K562 (cell line): ENCODE data around the gene C1orf87. TPM values are rescaled to one million over a fixed set of nuclear protein-coding genes. Genes with fewer than 3 reads are reported as not detected.

Source experiments
- CCNT2 ChIP-seq: IDR thresholded peaks from 2 replicates; pipeline ENCODE4 v1.6.1; 2011; ENCODE audit warnings: borderline replicate concordance, low read depth, mild to moderate bottlenecking, moderate library complexity, mixed read lengths, low read length; ENCODE audit not compliant: insufficient read length; ENCODE audit errors: extremely low read depth
- FOS ChIP-seq: IDR thresholded peaks from 3 replicates; pipeline ENCODE4 v1.6.1; 2011; ENCODE audit not compliant: insufficient read length; ENCODE audit errors: extremely low read depth
- ILF3 ChIP-seq: fragments of 450-650 bp; IDR thresholded peaks from 2 replicates; pipeline ENCODE4 v1.6.1; 2018; ENCODE audit warnings: antibody characterized with exemption, mild to moderate bottlenecking, moderate library complexity, borderline replicate concordance
- SAP30 ChIP-seq: fragments of 200-600 bp; sonication (generic); IDR thresholded peaks from 2 replicates; pipeline ENCODE4 v1.6.1; 2012; ENCODE audit warnings: borderline replicate concordance, low read depth, mild to moderate bottlenecking, moderate library complexity, low read length, control low read depth, inconsistent platforms; ENCODE audit not compliant: insufficient read depth, poor library complexity, severe bottlenecking
- SIX5 ChIP-seq, 2 experiments: IDR thresholded peaks; 2 replicates each; pipeline ENCODE4 v1.6.1; 2011; ENCODE audit warnings: low read length in 2 of 2, borderline replicate concordance in 1 of 2, low read depth in 1 of 2, mild to moderate bottlenecking in 1 of 2, moderate library complexity in 1 of 2; ENCODE audit not compliant: insufficient read depth in 1 of 2
- ZNF79 ChIP-seq: fragments of 250-450 bp; sonication (Bioruptor Pico); IDR thresholded peaks from 2 replicates; pipeline ENCODE4 v1.4.0; 2020; ENCODE audit warnings: low read depth, mild to moderate bottlenecking, moderate library complexity
- polyA plus RNA-seq, 8 experiments: library from polyadenylated mRNA; depleted of rRNA in 4 of 8; stranded (reverse) in 5 of 8; unstranded in 3 of 8; fragments of >200 nt; fragmentation: Nextera tagmentation in 2 of 8; fragmentation: Illumina TruSeq in 1 of 8; extraction: Ambion mirVana in 2 of 8; extraction: Trizol in 1 of 8; gene quantifications; 2 replicates each; pipeline versions ENCODE4 v1.2.1 to v1.2.3, GENCODE V29; 2011 to 2014; ENCODE audit warnings: inconsistent platforms in 1 of 8, missing spikeins in 1 of 8
- total RNA-seq, 7 experiments: library from RNA; depleted of rRNA in 6 of 7; stranded (reverse); fragments of >200 nt in 6 of 7; fragmentation: Illumina TruSeq in 2 of 7; extraction: Trizol in 2 of 7; gene quantifications; 2 replicates each; pipeline versions ENCODE4 v1.2.1 to v1.2.3, GENCODE V29; 2011 to 2021; ENCODE audit warnings: low replicate concordance in 1 of 7
- TF ChIP-seq, protein P1 (sequence below), 2 experiments: fragments of 200-800 bp in 1 of 2; sonication (Bioruptor generic) in 1 of 2; sonication (generic) in 1 of 2; formaldehyde crosslinking in 1 of 2; IDR thresholded peaks in 1 of 2; conservative IDR thresholded peaks in 1 of 2; 2 replicates each; pipeline versions ENCODE4 v1.5.0 to v1.6.1; 2016 to 2020; ENCODE audit warnings: missing compliant biosample characterization in 1 of 2, missing genetic modification characterization in 1 of 2, missing genetic modification reagents in 1 of 2
- TF ChIP-seq, protein P2 (sequence below): fragments of 450-650 bp; formaldehyde crosslinking; IDR thresholded peaks from 2 replicates; pipeline ENCODE4 v1.4.0; 2022; ENCODE audit warnings: missing genetic modification characterization

The C1orf87 gene
- total and polyA plus RNA-seq, 9 of the 15 experiments (the other 6 are each of a cell fraction or from before 2014, with no cell fraction given), result not detected

DNA sequence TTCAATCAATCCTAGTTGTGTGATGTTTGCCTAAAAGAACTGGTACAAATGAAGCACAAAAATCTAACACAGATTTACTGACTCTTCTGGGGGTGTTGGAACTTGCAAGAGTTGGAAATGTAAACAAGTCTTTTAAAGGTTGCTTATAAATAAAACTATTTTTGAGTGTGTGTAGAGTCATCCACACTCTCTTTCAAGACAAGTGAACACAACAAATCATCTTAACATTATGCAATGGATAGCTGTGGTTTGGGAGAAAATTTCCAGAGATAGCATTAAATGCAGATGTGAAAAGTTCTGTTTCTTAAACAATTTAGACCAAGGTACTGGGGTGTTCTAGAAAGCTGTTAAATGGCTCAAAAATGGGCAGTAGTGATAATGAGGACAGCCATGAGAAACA, 28.7 kb downstream of the C1orf87 start (continued):
- TF ChIP-seq, protein P1, sequence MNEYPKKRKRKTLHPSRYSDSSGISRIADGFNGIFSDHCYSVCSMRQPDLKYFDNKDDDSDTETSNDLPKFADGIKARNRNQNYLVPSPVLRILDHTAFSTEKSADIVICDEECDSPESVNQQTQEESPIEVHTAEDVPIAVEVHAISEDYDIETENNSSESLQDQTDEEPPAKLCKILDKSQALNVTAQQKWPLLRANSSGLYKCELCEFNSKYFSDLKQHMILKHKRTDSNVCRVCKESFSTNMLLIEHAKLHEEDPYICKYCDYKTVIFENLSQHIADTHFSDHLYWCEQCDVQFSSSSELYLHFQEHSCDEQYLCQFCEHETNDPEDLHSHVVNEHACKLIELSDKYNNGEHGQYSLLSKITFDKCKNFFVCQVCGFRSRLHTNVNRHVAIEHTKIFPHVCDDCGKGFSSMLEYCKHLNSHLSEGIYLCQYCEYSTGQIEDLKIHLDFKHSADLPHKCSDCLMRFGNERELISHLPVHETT (CRISPR knock-in tag; conservative IDR thresholded peaks at IDR 0.05 in 1 of 2, IDR thresholded peaks at IDR 0.05 in 1 of 2), result no peak
- TF ChIP-seq SAP30, result no peak
- no peak for TF ChIP-seq ZNF79 (CRISPR knock-in tag)
- no peak for TF ChIP-seq SIX5 (IDR thresholded peaks at IDR 0.05; ENCODE audit: borderline replicate concordance in 1 of 2, insufficient read depth in 1 of 2, low read depth in 1 of 2, low read length in 2 of 2)
- TF ChIP-seq FOS, result no peak
- TF ChIP-seq, protein P2, sequence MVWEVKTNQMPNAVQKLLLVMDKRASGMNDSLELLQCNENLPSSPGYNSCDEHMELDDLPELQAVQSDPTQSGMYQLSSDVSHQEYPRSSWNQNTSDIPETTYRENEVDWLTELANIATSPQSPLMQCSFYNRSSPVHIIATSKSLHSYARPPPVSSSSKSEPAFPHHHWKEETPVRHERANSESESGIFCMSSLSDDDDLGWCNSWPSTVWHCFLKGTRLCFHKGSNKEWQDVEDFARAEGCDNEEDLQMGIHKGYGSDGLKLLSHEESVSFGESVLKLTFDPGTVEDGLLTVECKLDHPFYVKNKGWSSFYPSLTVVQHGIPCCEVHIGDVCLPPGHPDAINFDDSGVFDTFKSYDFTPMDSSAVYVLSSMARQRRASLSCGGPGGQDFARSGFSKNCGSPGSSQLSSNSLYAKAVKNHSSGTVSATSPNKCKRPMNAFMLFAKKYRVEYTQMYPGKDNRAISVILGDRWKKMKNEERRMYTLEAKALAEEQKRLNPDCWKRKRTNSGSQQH, result no peak
- TF ChIP-seq CCNT2, result no peak
- TF ChIP-seq ILF3, result no peak
